Stimulated activated naive CD4-positive, alpha-beta T cell treated with Interleukin-2 at 50 U/mL for 16 hours (primary cell): ENCODE data around the gene ABL2.
"Not testable (repeated sequence)": the region's sequence is repeated elsewhere in the genome, so short reads cannot be mapped to it uniquely, and the experiment has no call there.

Experiments used
- DNase-seq: peaks from one replicate; lab custom pipeline; 2025; lab: John Stamatoyannopoulos, UW

The ABL2 gene

GRCh38 chr1:179135168-179135567, 94.3 kb downstream of the ABL2 start:
- DNase-seq, result not testable (repeated sequence)

GRCh38 chr1:179129702-179130473, 99.6 kb downstream of the ABL2 start:
- peak; percentile 5 for DNase-seq

- DNase-seq, result no peak
Observed at GRCh38 chr1:179128520-179128919, 101.0 kb downstream of the ABL2 start.

GRCh38 chr1:179127163-179127895, 102.1 kb downstream of the ABL2 start:
- DNase-seq, result no peak

GRCh38 chr1:179126338-179127060, 103.0 kb downstream of the ABL2 start:
- no peak for DNase-seq

- DNase-seq, result no peak
Observed at GRCh38 chr1:179124873-179125272, 104.6 kb downstream of the ABL2 start.

- peak; percentile 18 for DNase-seq
Observed at GRCh38 chr1:179121159-179121938, 108.1 kb downstream of the ABL2 start.

GRCh38 chr1:179120736-179121135, 108.7 kb downstream of the ABL2 start:
- no peak for DNase-seq

GRCh38 chr1:179119513-179119912, 110.0 kb downstream of the ABL2 start:
- no peak for DNase-seq

- no peak for DNase-seq
Observed at GRCh38 chr1:179115181-179115580, 114.3 kb downstream of the ABL2 start.

GRCh38 chr1:179108644-179109043, 120.8 kb downstream of the ABL2 start:
- no peak for DNase-seq

- no peak for DNase-seq
Observed at GRCh38 chr1:179107706-179108629, 121.5 kb downstream of the ABL2 start.

GRCh38 chr1:179105393-179105792, 124.1 kb downstream of the ABL2 start:
- DNase-seq, result no peak

- no peak for DNase-seq
Observed at GRCh38 chr1:179104611-179105250, 124.7 kb downstream of the ABL2 start.

- no peak for DNase-seq
Observed at GRCh38 chr1:179103999-179104398, 125.5 kb downstream of the ABL2 start.

- DNase-seq, result no peak
Observed at GRCh38 chr1:179101566-179101965, 127.9 kb downstream of the ABL2 start.

GRCh38 chr1:179099891-179100290, 129.6 kb downstream of the ABL2 start:
- DNase-seq, result no peak

- no peak for DNase-seq
Observed at GRCh38 chr1:179095924-179096323, 133.6 kb downstream of the ABL2 start.

GRCh38 chr1:179095377-179095776, 134.1 kb downstream of the ABL2 start:
- DNase-seq, result no peak

GRCh38 chr1:179094818-179095217, 134.7 kb downstream of the ABL2 start:
- no peak for DNase-seq
